Spleen (tissue), 11 donors: Measurements from ENCODE around the gene DNAJB13. TPM values are rescaled to one million over a fixed set of nuclear protein-coding genes. Genes with fewer than 3 reads are reported as not detected.

ENCODE experiments used
- DNase-seq: peaks from one replicate; pipeline ENCODE4 v3.0.0-alpha.2; 2020
- H3K27ac ChIP-seq, 8 donors: fragments of 200-600 bp; sonication (generic) in 7 of 8; 1 replicate in 4 of 8; 2 replicates in 4 of 8; pipeline versions ENCODE4 v1.5.0 to v1.8.0; 2016 to 2021; ENCODE audit warnings: inconsistent platforms in 4 of 8, mild to moderate bottlenecking in 4 of 8, moderate library complexity in 1 of 8
- H3K27me3 ChIP-seq, 7 donors: fragments of 200-600 bp; sonication (generic) in 6 of 7; replicated peaks in 1 of 7; 1 replicate in 4 of 7; 2 replicates in 3 of 7; pipeline versions ENCODE4 v1.5.0 to v1.8.0; 2016 to 2021; ENCODE audit warnings: inconsistent platforms in 3 of 7, mild to moderate bottlenecking in 1 of 7
- H3K36me3 ChIP-seq, 6 donors: fragments of 200-600 bp; sonication (generic) in 5 of 6; 1 replicate in 4 of 6; 2 replicates in 2 of 6; pipeline versions ENCODE4 v1.5.0 to v1.8.0; 2016 to 2021; ENCODE audit warnings: inconsistent platforms in 2 of 6
- H3K4me1 ChIP-seq, 6 donors: fragments of 200-600 bp; sonication (generic) in 5 of 6; 1 replicate in 3 of 6; 2 replicates in 3 of 6; pipeline versions ENCODE4 v1.5.0 to v1.8.0; 2016 to 2021; ENCODE audit warnings: inconsistent platforms in 3 of 6
- H3K4me3 ChIP-seq, 8 donors: fragments of 200-600 bp; sonication (generic) in 7 of 8; 1 replicate in 4 of 8; 2 replicates in 4 of 8; pipeline versions ENCODE4 v1.5.0 to v1.8.0; 2016 to 2021; ENCODE audit warnings: inconsistent platforms in 4 of 8, mild to moderate bottlenecking in 4 of 8, moderate library complexity in 2 of 8
- H3K9me3 ChIP-seq, 8 donors: fragments of 200-600 bp; sonication (generic) in 7 of 8; 1 replicate in 4 of 8; 2 replicates in 4 of 8; pipeline versions ENCODE4 v1.5.0 to v1.8.0; 2016 to 2021; ENCODE audit warnings: inconsistent platforms in 4 of 8
- CTCF ChIP-seq, 11 experiments: fragments of 200-600 bp in 7 of 11; fragments of 450-650 bp in 4 of 11; sonication (generic) in 4 of 11; IDR thresholded peaks in 8 of 11; conservative IDR thresholded peaks in 3 of 11; 1 replicate in 7 of 11; 2 replicates in 4 of 11; pipeline versions ENCODE4 v1.4.0 to v1.8.0; 2016 to 2021; ENCODE audit warnings: antibody characterized with exemption in 11 of 11, inconsistent platforms in 4 of 11, mild to moderate bottlenecking in 1 of 11
- POLR2A ChIP-seq, 3 donors: fragments of 450-650 bp; IDR thresholded peaks; one replicate each; pipeline ENCODE4 v1.5.1; 2017; ENCODE audit warnings: antibody characterized with exemption in 3 of 3, mild to moderate bottlenecking in 1 of 3
- POLR2AphosphoS5 ChIP-seq, 3 donors: sonication (generic); formaldehyde crosslinking; IDR thresholded peaks; one replicate each; pipeline ENCODE4 v1.5.1; 2017; ENCODE audit warnings: antibody characterized with exemption in 3 of 3
- WGBS, 5 donors: extraction: QIAGEN DNeasy Blood & Tissue Kit in 3 of 5; methylation state at CpG; one replicate each; pipeline versions ENCODE4 v1.1.5 to v1.1.7; 2013 to 2018; 5-methylcytosine and 5-hydroxymethylcytosine counted together
- intact Hi-C: fragments of 100-400 bp; cut with DNase I; formaldehyde crosslinking; loops from one replicate; pipeline ENCODE4 v1.15.0; 2023; ENCODE audit warnings: low total_unique reads
- polyA plus RNA-seq, 3 donors: library from polyadenylated mRNA; stranded (reverse); fragments of 200-250 nt; gene quantifications; one replicate each; pipeline ENCODE4 v1.2.1, GENCODE V29; 2013
- total RNA-seq, 7 donors: library from RNA; depleted of rRNA in 3 of 7; stranded (reverse); fragments of >200 nt in 3 of 7; fragmentation: NEBNext Ultra II Directional in 4 of 7; extraction: Animal tissue kit (Norgen Biotek cat#: 25700) in 4 of 7; gene quantifications; one replicate each; pipeline versions ENCODE4 v1.1.0 to v1.2.1, GENCODE V29; 2016 to 2021
- donor health status: healthy with polysubstance abuse.
- donor health status: DM: no; HTN: no; CAD: no; lungs with moderate emphysema.
- donor health status: DM: no; HTN: no; CAD: no.
- donor health status: Bipolar disorder and iron deficiency.
- donor health status: healthy.
- donor health status: DM: no; HTN: no; CAD: no.
- donor health status: DM: yes; HTN: yes; CAD: no.

DNAJB13 gene
- total and polyA plus RNA-seq, 10 donors = 0.04 to 0.32 (median 0.06) TPM; not detected in 7

GRCh38 chr11:74006743-74007304 is 56.0 kb downstream of the DNAJB13 start:
- Histone ChIP-seq H3K4me3 (no peak overlapping the region), H3K36me3 (peaks cover 0 to 59% (median 17%) of the 10 kb centered on the region in 6 donors), H3K4me1 (peaks cover 12 to 68% (median 42%) of the 10 kb centered on the region in 6 donors), H3K9me3 (no peaks in the 10 kb centered on the region), H3K27me3 (no peaks in the 10 kb centered on the region), H3K27ac (no peak overlapping the region)
- WGBS, 5 donors = 84 to 95% (median 88%) methylated on average over 6 to 7 of the region's 7 CpGs
- TF ChIP-seq POLR2A (IDR thresholded peaks at IDR 0.05) (no peak), POLR2AphosphoS5 (IDR thresholded peaks at IDR 0.05) (no peak), CTCF (IDR thresholded peaks at IDR 0.05 in 8 of 11, conservative IDR thresholded peaks at IDR 0.05 in 3 of 11) (no peak)
- peak; percentile 53 for DNase-seq
- intact Hi-C loops = no loop called here

GRCh38 chr11:74007691-74008372 is 57.0 kb downstream of the DNAJB13 start:
- H3K27ac ChIP-seq = peak overlapping the region in 2 of 8 donors; percentile 11 to 53
- H3K27me3 ChIP-seq = no peaks in the 10 kb centered on the region
- TF ChIP-seq POLR2A (IDR thresholded peaks at IDR 0.05) (no peak), POLR2AphosphoS5 (IDR thresholded peaks at IDR 0.05) (no peak), CTCF (IDR thresholded peaks at IDR 0.05 in 8 of 11, conservative IDR thresholded peaks at IDR 0.05 in 3 of 11) (no peak)
- peak; percentile 66 for DNase-seq
- 88 to 95% (median 91%) methylated on average over 5 to 6 of the region's 6 CpGs for WGBS, 5 donors
- H3K36me3 ChIP-seq = peaks cover 0 to 60% (median 12%) of the 10 kb centered on the region in 6 donors
- no peak overlapping the region for H3K4me3 ChIP-seq
- no peaks in the 10 kb centered on the region for H3K9me3 ChIP-seq
- H3K4me1 ChIP-seq = peaks cover 12 to 78% (median 52%) of the 10 kb centered on the region in 6 donors
- intact Hi-C loops = no loop called here

GRCh38 chr11:74008373-74009229 is 57.8 kb downstream of the DNAJB13 start, which contains the start of gene UCP3:
UCP3 (minus strand) TSS chr11:74009085; CDS start chr11:74007042, 2,043 bp downstream.
- H3K9me3 ChIP-seq = no peaks in the 10 kb centered on the region
- peak within 1 kb of the TSS in 2 of 8 donors; percentile 11 to 53 for H3K27ac ChIP-seq
- WGBS, 5 donors = 59 to 80% (median 72%) methylated on average over 7 to 9 of the region's 9 CpGs
- no peak within 1 kb of the TSS for H3K4me3 ChIP-seq
- no peaks in the 10 kb centered on the region for H3K27me3 ChIP-seq
- TF ChIP-seq POLR2A (IDR thresholded peaks at IDR 0.05) (no peak), POLR2AphosphoS5 (IDR thresholded peaks at IDR 0.05) (no peak), CTCF (IDR thresholded peaks at IDR 0.05 in 8 of 11, conservative IDR thresholded peaks at IDR 0.05 in 3 of 11) (no peak)
- peak; percentile 59 for DNase-seq
- H3K36me3 ChIP-seq = peaks cover 0 to 60% (median 5%) of the 10 kb centered on the region in 6 donors
- H3K4me1 ChIP-seq = peaks cover 12 to 81% (median 53%) of the 10 kb centered on the region in 6 donors
- intact Hi-C loops = no loop called here
